ENCODE results near the gene KIF26B.

The KIF26B gene

DNA sequence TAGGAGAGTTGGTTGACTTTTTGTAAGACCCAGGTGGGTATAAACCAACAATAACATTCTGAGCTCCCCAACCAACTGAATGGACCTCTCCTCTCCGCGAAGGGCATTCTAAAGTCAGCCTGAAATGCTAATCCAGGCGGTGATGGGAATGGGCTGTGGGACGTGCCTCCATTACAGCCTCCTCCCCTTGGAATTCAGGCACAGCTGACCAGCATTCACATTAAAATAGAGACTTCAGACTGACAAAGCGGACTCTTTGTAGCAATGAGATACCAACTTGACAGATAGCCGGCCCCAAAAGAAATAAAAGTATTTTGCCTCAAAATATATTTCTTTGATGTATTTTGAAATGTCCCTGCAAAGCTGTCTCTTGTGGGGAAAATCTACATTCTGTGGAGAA, 101.7 kb downstream of the KIF26B start:
- TF ChIP-seq EZH2 (IDR thresholded peaks at IDR 0.05; ENCODE audit: borderline replicate concordance, low read depth, low read length, severe bottlenecking), result no peak
- TF ChIP-seq, protein P1, sequence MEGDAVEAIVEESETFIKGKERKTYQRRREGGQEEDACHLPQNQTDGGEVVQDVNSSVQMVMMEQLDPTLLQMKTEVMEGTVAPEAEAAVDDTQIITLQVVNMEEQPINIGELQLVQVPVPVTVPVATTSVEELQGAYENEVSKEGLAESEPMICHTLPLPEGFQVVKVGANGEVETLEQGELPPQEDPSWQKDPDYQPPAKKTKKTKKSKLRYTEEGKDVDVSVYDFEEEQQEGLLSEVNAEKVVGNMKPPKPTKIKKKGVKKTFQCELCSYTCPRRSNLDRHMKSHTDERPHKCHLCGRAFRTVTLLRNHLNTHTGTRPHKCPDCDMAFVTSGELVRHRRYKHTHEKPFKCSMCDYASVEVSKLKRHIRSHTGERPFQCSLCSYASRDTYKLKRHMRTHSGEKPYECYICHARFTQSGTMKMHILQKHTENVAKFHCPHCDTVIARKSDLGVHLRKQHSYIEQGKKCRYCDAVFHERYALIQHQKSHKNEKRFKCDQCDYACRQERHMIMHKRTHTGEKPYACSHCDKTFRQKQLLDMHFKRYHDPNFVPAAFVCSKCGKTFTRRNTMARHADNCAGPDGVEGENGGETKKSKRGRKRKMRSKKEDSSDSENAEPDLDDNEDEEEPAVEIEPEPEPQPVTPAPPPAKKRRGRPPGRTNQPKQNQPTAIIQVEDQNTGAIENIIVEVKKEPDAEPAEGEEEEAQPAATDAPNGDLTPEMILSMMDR (IDR thresholded peaks at IDR 0.05; ENCODE audit: borderline replicate concordance, extremely low read depth, low read length, poor library complexity, severe bottlenecking), result no peak
- ATAC-seq (ENCODE audit: insufficient read depth, low read depth) (no peak), DNase-seq (no peak)
- H3K9ac ChIP-seq (ENCODE audit: low read depth, low read length), result no peak overlapping the region
- H3K4me1 ChIP-seq (ENCODE audit: insufficient read depth, low read length), result no peaks in the 10 kb centered on the region
- no peaks in the 10 kb centered on the region for H3K79me2 ChIP-seq (ENCODE audit: insufficient read depth, low read length)
- no peaks in the 10 kb centered on the region for H3K36me3 ChIP-seq (ENCODE audit: insufficient read depth, low read length)
- H3K4me2 ChIP-seq (ENCODE audit: insufficient read depth, low read length), result no peak overlapping the region
- H4K20me1 ChIP-seq (ENCODE audit: insufficient read depth, low read length), result no peaks in the 10 kb centered on the region
- H3K27ac ChIP-seq (ENCODE audit: low read length), result no peak overlapping the region
- H2AFZ ChIP-seq (ENCODE audit: low read depth, low read length), result no peak overlapping the region
- no peak overlapping the region for H3K4me3 ChIP-seq (ENCODE audit: low read depth in 1 of 2, low read length in 2 of 2)
- no peaks in the 10 kb centered on the region for H3K27me3 ChIP-seq (ENCODE audit: insufficient read depth, low read length, poor library complexity)
- no peaks in the 10 kb centered on the region for H3K9me3 ChIP-seq (ENCODE audit: insufficient read depth, low read length, severe bottlenecking)

DNA sequence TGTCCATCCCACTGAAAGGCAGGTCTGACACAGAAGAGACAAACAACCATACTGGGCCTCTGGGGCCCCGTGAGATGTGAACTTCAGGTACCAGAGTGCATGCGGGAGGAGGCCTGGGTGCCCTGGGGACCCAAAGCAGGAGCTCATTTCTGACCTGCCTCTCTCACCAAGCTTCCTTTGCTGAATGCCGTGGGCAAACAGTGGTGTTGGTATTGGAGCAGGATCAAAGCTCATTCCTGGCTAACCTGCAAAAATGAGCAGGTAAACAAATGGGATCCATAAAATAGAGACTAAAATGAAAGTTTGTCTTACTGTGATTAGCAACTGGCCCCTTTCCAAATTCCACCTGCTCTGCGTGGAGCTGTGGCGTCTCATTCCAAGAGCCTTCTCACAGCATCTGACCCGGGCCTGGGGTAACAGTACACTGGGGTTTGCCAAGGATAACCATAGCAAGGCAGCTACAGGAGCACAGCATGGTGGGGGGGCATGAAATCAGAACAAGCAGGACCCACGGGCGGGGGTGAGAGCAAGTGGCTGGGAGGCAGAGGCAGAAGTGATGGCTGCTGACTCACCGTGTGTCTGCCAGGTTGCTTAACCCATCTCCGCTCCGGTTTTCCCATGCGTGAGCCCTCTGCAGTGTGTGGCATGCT, 103.6 kb downstream of the KIF26B start:
- no peaks in the 10 kb centered on the region for H3K4me1 ChIP-seq (ENCODE audit: insufficient read depth, low read length)
- no peak overlapping the region for H3K27ac ChIP-seq (ENCODE audit: low read length)
- H3K27me3 ChIP-seq (ENCODE audit: insufficient read depth, low read length, poor library complexity), result no peaks in the 10 kb centered on the region
- no peaks in the 10 kb centered on the region for H3K79me2 ChIP-seq (ENCODE audit: insufficient read depth, low read length)
- H3K9me3 ChIP-seq (ENCODE audit: insufficient read depth, low read length, severe bottlenecking), result no peaks in the 10 kb centered on the region
- H3K9ac ChIP-seq (ENCODE audit: low read depth, low read length), result no peak overlapping the region
- DNase-seq, result no peak
- no peaks in the 10 kb centered on the region for H4K20me1 ChIP-seq (ENCODE audit: insufficient read depth, low read length)
- TF ChIP-seq, protein P1 (IDR thresholded peaks at IDR 0.05; ENCODE audit: borderline replicate concordance, extremely low read depth, low read length, poor library complexity, severe bottlenecking), result no peak
- no peak for TF ChIP-seq EZH2 (IDR thresholded peaks at IDR 0.05; ENCODE audit: borderline replicate concordance, low read depth, low read length, severe bottlenecking)
- H3K4me2 ChIP-seq (ENCODE audit: insufficient read depth, low read length), result no peak overlapping the region
- no peak overlapping the region for H3K4me3 ChIP-seq (ENCODE audit: low read depth in 1 of 2, low read length in 2 of 2)
- no peak for ATAC-seq (ENCODE audit: insufficient read depth, low read depth)
- H3K36me3 ChIP-seq (ENCODE audit: insufficient read depth, low read length), result no peaks in the 10 kb centered on the region
- no peak overlapping the region for H2AFZ ChIP-seq (ENCODE audit: low read depth, low read length)

DNA sequence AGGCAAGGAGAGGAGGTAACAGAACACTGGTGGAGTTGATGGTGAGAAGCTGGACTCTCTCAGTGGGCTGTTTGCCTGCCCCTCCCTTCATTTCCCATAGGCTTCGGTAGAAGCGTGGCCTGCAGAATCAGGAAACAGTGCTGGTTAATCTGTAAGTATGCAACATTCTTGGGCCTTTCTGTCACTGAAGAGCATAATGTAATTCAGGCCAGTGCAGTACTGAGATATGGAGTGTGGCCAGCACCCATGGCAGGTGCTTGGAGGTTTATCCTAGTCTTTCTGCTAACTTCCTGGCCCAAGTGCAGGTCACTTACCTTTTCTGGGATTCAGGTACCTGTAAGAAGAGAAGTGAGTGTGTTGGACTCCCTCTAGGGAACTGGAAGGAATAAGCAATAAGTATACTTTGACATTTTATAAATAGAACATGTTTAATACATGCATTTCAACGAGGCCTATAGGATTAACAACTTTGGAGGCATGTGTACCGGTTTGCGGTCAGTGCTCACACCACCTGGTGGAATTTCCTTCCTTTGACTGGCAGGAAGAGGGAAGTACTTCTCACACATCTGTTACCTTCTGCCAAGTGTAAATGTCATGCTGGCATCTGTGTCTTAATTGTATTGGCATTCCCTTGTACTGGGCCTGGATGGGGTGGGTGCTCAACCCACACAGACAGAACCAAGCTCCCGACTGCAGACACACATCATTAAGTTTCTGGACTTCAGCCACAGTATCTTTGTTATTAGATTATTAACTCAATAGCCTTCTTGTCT, 105.5 kb downstream of the KIF26B start:
- TF ChIP-seq, protein P1 (IDR thresholded peaks at IDR 0.05; ENCODE audit: borderline replicate concordance, extremely low read depth, low read length, poor library complexity, severe bottlenecking), result no peak
- TF ChIP-seq EZH2 (IDR thresholded peaks at IDR 0.05; ENCODE audit: borderline replicate concordance, low read depth, low read length, severe bottlenecking), result no peak
- no peaks in the 10 kb centered on the region for H3K4me1 ChIP-seq (ENCODE audit: insufficient read depth, low read length)
- no peaks in the 10 kb centered on the region for H3K79me2 ChIP-seq (ENCODE audit: insufficient read depth, low read length)
- ATAC-seq (ENCODE audit: insufficient read depth, low read depth) (no peak), DNase-seq (no peak)
- H3K9ac ChIP-seq (ENCODE audit: low read depth, low read length), result no peak overlapping the region
- H3K9me3 ChIP-seq (ENCODE audit: insufficient read depth, low read length, severe bottlenecking), result no peaks in the 10 kb centered on the region
- no peaks in the 10 kb centered on the region for H4K20me1 ChIP-seq (ENCODE audit: insufficient read depth, low read length)
- H3K4me2 ChIP-seq (ENCODE audit: insufficient read depth, low read length), result no peak overlapping the region
- no peaks in the 10 kb centered on the region for H3K36me3 ChIP-seq (ENCODE audit: insufficient read depth, low read length)
- peaks cover 2% of the 10 kb centered on the region for H3K27me3 ChIP-seq (ENCODE audit: insufficient read depth, low read length, poor library complexity)
- no peak overlapping the region for H2AFZ ChIP-seq (ENCODE audit: low read depth, low read length)
- no peak overlapping the region for H3K27ac ChIP-seq (ENCODE audit: low read length)
- H3K4me3 ChIP-seq (ENCODE audit: low read depth in 1 of 2, low read length in 2 of 2), result no peak overlapping the region

All from DND-41 (cell line).